Ishikawa (cell line): ENCODE data around the gene SAA1.

Experiments
- CEBPB ChIP-seq: IDR thresholded peaks from 2 replicates; pipeline ENCODE4 v1.6.1; 2012
- CREB1 ChIP-seq: IDR thresholded peaks from 2 replicates; pipeline ENCODE4 v1.6.1; 2012; ENCODE audit warnings: low read depth
- RAD21 ChIP-seq: IDR thresholded peaks from 2 replicates; pipeline ENCODE4 v1.6.1; 2012; ENCODE audit warnings: low read depth
- TAF1 ChIP-seq: IDR thresholded peaks from 2 replicates; pipeline ENCODE4 v1.6.1; 2012; ENCODE audit warnings: low read depth, mild to moderate bottlenecking
- TEAD4 ChIP-seq: IDR thresholded peaks from 2 replicates; pipeline ENCODE4 v1.6.1; 2012
- TF ChIP-seq, protein P1 (sequence below): IDR thresholded peaks from 2 replicates; pipeline ENCODE4 v1.6.1; 2012

- TF ChIP-seq CEBPB: no peak
- TF ChIP-seq CREB1: no peak
- TF ChIP-seq TAF1: no peak
- TF ChIP-seq, protein P1, sequence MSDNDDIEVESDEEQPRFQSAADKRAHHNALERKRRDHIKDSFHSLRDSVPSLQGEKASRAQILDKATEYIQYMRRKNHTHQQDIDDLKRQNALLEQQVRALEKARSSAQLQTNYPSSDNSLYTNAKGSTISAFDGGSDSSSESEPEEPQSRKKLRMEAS: no peak
- no peak for TF ChIP-seq TEAD4
- no peak for TF ChIP-seq RAD21
These were observed 19.8 kb downstream of the SAA1 start for GRCh38 chr11:18285841-18286240.
